RWPE2 (cell line): ENCODE results near the gene GPR89B.

ENCODE experiments used
- ATAC-seq: fragments of 200-7000 bp; cut with Tn5 transposase; 3 replicates; pipeline ENCODE4 v1.9.1; 2021; ENCODE audit warnings: low read depth
- DNase-seq: peaks from one replicate; pipeline ENCODE4 v3.0.0-alpha.2; 2020; ENCODE audit warnings: low spot score
- H3K27ac ChIP-seq: fragments of 450-650 bp; 2 replicates; pipeline ENCODE4 v1.5.1; 2017; ENCODE audit warnings: mild to moderate bottlenecking; ENCODE audit not compliant: poor library complexity, severe bottlenecking
- H3K27me3 ChIP-seq: fragments of 250-450 bp; sonication (Bioruptor Pico); 2 replicates; pipeline ENCODE4 v1.5.1; 2021; ENCODE audit warnings: mild to moderate bottlenecking, moderate library complexity; ENCODE audit not compliant: insufficient read depth, poor library complexity, severe bottlenecking
- H3K36me3 ChIP-seq: fragments of 250-450 bp; sonication (Bioruptor Pico); 2 replicates; pipeline ENCODE4 v1.5.1; 2020; ENCODE audit warnings: low read depth, mild to moderate bottlenecking, moderate library complexity
- H3K4me1 ChIP-seq: fragments of 250-450 bp; sonication (Bioruptor Pico); 2 replicates; pipeline ENCODE4 v1.5.1; 2021; ENCODE audit warnings: mild to moderate bottlenecking, moderate library complexity; ENCODE audit not compliant: insufficient read depth, poor library complexity, severe bottlenecking
- H3K4me3 ChIP-seq: fragments of 250-450 bp; sonication (Bioruptor Pico); 2 replicates; pipeline ENCODE4 v1.5.1; 2021; ENCODE audit warnings: mild to moderate bottlenecking, moderate library complexity; ENCODE audit not compliant: severe bottlenecking
- H3K9me3 ChIP-seq: fragments of 250-450 bp; sonication (Bioruptor Pico); 2 replicates; pipeline ENCODE4 v1.5.1; 2021; ENCODE audit warnings: mild to moderate bottlenecking, moderate library complexity; ENCODE audit not compliant: severe bottlenecking
- CTCF ChIP-seq: fragments of 450-650 bp; IDR thresholded peaks from one replicate; pipeline ENCODE4 v1.5.1; 2017; ENCODE audit warnings: mild to moderate bottlenecking, moderate library complexity; ENCODE audit not compliant: poor library complexity, severe bottlenecking

GPR89B gene

GRCh38 chr1:147892216-147892615 lies 36.0 kb upstream of the GPR89B start:
- H3K4me3 ChIP-seq, result no peak overlapping the region
- DNase-seq, result no peak
- H3K36me3 ChIP-seq, result no peaks in the 10 kb centered on the region

GRCh38 chr1:147892731-147893214 lies 35.4 kb upstream of the GPR89B start:
- no peaks in the 10 kb centered on the region for H3K27me3 ChIP-seq
- ATAC-seq (no peak), DNase-seq (no peak)
- TF ChIP-seq CTCF, result peak; percentile 98
- no peak overlapping the region for H3K4me3 ChIP-seq
- no peaks in the 10 kb centered on the region for H3K36me3 ChIP-seq
- H3K9me3 ChIP-seq, result no peaks in the 10 kb centered on the region
- no peak overlapping the region for H3K27ac ChIP-seq
- peaks cover 12% of the 10 kb centered on the region for H3K4me1 ChIP-seq

More at GRCh38 chr1:147892216-147892615, 36.0 kb upstream of the GPR89B start:
- Histone ChIP-seq H3K9me3 (no peaks in the 10 kb centered on the region), H3K27ac (no peak overlapping the region), H3K4me1 (peaks cover 11% of the 10 kb centered on the region), H3K27me3 (no peaks in the 10 kb centered on the region)
- no peak for TF ChIP-seq CTCF
- no peak; the same call in 2 of the 3 replicates for ATAC-seq

GRCh38 chr1:147895123-147895522 lies 33.1 kb upstream of the GPR89B start:
- H3K4me1 ChIP-seq, result peaks cover 12% of the 10 kb centered on the region
- ATAC-seq (peak; percentile 37), DNase-seq (no peak)
- H3K27ac ChIP-seq, result no peak overlapping the region
- no peak overlapping the region for H3K4me3 ChIP-seq
- no peak for TF ChIP-seq CTCF
- no peaks in the 10 kb centered on the region for H3K36me3 ChIP-seq
- no peaks in the 10 kb centered on the region for H3K9me3 ChIP-seq
- no peaks in the 10 kb centered on the region for H3K27me3 ChIP-seq

- ATAC-seq (peak; percentile 69), DNase-seq (no peak)
- H3K36me3 ChIP-seq, result no peaks in the 10 kb centered on the region
- no peaks in the 10 kb centered on the region for H3K27me3 ChIP-seq
- peaks cover 12% of the 10 kb centered on the region for H3K4me1 ChIP-seq
- no peaks in the 10 kb centered on the region for H3K9me3 ChIP-seq
- H3K27ac ChIP-seq, result no peak overlapping the region
- TF ChIP-seq CTCF, result no peak
- H3K4me3 ChIP-seq, result no peak overlapping the region
Measured at GRCh38 chr1:147897029-147897752, 31.0 kb upstream of the GPR89B start.

- no peaks in the 10 kb centered on the region for H3K27me3 ChIP-seq
- no peak for DNase-seq
- H3K4me1 ChIP-seq, result peaks cover 12% of the 10 kb centered on the region
- no peak overlapping the region for H3K4me3 ChIP-seq
- no peaks in the 10 kb centered on the region for H3K9me3 ChIP-seq
- H3K36me3 ChIP-seq, result no peaks in the 10 kb centered on the region
- no peak for TF ChIP-seq CTCF
- no peak overlapping the region for H3K27ac ChIP-seq
- no peak for ATAC-seq
Measured at GRCh38 chr1:147897789-147898188, 30.4 kb upstream of the GPR89B start.
